HG02852 (cell line): ENCODE measurements around the gene PHLDA2.

Source experiments
- ATAC-seq: cut with Tn5 transposase; IDR thresholded peaks from one replicate; pipeline ENCODE4 v1.9.1; 2021; ENCODE audit warnings: mild to moderate bottlenecking, moderate library complexity; ENCODE audit not compliant: unreplicated experiment

Gene PHLDA2, protein sequence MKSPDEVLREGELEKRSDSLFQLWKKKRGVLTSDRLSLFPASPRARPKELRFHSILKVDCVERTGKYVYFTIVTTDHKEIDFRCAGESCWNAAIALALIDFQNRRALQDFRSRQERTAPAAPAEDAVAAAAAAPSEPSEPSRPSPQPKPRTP

DNA sequence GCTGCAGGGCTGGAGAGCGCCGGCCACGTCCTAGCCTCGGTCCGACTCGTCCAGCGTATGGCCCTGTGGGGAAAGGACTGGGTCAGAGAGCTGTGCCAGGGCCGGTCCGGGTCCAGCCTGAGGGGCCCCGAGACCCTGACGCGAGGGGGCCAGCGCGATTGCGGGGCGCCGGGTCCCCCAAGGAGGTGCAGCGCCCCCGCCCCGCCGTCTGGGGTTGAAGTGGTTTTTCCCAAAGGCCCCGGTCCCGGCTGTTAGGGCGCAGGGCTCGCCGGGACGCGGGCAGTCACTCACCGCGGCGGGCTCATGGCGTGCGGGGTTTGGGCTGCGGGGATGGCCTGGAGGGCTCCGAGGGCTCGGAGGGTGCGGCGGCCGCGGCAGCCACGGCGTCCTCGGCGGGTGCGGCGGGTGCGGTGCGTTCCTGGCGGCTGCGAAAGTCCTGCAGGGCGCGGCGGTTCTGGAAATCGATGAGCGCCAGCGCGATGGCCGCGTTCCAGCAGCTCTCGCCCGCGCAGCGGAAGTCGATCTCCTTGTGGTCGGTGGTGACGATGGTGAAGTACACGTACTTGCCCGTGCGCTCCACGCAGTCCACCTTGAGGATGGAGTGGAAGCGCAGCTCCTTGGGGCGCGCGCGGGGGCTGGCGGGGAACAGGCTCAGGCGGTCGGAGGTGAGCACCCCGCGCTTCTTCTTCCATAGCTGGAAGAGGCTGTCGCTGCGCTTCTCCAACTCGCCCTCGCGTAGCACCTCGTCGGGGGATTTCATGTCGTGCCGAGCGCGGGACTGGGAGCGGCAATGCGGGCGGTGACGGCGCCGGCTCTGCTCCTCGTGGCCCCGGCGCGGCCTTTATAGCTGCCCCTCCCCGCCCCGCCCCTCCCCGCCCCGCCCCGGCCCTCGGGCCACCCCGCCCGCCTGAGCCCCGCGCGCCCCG, at the start of gene PHLDA2:
TSS of gene PHLDA2 (minus strand) at position 816 of the 926 bp plus-strand sequence. CDS start at position 760, 56 bp downstream.
- ATAC-seq, result no peak

DNA sequence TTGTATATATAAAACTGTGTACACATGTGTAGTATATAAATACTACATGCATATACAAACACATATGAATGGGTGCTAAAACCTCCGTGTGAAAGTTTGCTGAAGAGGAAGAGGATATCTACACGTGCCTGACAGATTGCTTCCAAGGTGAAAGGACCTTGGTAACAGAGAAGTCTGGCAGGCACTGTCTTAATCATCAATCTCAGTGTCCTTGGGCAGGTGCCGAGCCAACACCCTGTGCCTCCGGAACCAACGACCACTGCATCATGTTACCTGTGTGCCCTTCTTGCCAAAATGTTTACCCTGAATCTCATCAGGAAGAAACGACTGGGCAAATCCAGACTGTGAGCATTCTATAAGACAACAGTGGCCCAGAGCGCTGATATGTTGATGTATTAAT, 47.9 kb upstream of the PHLDA2 start:
- no peak for ATAC-seq

DNA sequence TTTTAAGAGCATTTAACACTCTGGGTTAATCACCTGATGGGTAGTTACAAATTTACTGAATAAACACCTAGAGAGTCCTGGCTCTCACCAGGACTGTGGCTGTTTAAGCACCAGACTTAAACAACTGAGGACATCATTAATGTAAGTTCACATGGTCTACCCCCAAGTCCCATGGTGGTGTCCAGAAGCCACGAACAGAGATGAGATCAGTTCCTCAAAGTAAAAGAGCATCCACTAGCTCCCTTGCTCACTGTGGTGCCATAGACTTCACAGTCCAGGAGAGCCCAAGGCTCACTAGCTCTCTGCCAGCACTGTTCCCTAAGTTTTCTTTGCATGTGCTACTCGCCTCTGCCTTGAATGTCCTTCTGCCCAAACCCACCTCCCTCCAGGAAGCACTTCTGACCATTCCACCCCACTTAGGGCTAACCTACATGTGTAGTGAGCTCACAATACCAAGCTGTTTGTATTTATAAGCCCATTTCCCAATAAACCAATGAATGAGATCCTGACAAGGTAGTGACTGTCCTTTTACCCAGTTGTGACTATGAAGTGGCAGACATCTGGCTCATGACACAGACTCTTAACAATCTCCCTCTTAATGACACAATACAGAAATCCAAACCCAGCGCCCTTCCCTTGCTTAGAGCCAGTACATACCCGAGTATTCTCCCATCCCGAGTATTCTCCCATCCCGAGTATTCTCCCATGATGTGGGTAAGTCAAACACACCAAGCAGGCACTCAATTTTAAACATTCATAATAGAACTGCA, 47.3 kb upstream of the PHLDA2 start:
- no peak for ATAC-seq

DNA sequence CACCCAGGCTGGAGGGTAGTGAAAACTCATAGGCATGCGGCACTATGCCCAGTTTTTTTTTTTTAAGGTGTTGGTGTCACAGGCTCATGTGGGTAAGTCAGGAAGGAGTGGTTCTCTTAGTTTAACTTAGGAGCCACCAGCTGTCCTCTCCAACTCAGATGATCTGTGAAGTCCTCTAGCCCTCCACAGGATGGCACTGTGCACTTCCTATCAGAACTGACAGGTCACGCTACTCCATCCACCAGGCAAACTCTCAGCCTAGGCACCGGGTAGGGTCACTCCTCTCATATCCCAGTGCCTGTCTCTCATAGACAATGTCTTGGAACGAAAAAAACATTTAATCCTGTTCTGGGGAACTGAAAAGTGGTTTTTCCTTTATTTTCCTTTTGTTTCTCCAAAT, 46.4 kb upstream of the PHLDA2 start:
- ATAC-seq, result no peak

DNA sequence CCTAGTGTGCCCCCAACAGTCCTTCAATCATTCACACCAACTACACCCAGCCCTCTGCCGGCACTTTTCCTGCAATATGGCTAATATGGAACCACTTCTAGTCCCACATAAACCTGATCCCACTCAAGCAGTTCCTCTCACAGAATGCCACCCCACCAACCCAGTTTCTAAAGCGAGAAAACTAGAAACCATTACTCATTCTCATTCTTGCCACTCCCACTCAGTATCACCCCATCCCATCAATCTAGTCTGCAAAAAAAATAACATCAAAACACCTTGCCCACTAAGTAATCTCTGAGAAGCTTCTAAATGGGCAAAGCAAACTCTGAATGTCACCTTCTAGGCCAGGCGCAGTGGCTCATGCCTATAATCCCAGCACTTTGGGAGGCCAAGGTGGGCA, 45.1 kb upstream of the PHLDA2 start:
- ATAC-seq, result no peak

DNA sequence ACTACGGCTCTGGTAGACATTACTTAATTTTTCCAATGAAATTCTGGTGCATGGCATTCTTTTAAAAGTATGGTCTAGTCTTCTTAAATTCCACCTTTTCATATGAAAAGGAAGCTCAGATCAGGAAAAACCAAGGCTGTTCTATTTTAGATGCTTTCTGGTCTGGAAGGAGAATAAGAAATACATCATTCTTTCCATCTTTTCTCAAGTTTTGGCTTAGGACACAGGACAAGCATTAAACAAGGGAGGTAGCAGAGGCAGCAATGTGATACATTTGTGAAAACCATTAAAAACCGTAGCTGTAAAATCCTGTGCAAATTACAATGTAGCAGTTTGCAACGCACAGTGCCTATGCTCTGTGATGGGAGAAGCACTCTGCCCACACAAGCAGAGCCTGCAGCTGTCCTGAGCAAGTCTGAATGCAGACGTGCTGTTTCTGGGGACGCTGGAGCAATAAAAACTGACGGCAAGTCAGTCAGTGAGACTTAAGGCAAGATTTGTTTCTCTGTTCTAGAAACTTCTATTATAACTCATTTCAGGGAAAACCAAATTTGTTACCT, 39.2 kb upstream of the PHLDA2 start:
- no peak for ATAC-seq

DNA sequence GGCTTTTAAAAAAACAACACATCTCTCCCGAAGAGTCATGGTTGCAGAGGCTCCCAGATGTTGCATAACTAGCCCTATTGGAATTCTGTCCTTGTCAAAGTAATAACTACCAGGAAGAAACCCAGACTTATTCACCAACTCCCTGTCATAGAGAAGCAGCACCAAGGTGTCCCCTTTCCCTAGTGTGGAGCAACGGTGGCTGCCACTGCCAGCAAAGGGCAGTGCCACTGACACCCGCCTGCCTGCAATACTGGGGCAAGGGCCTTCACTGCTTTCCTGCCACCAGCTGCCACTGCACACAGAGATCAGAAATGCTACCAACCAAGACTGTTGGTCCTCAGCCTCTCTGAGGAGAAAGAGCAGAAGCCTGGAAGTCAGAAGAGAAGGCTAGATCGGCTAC, 35.6 kb upstream of the PHLDA2 start:
- ATAC-seq, result no peak

DNA sequence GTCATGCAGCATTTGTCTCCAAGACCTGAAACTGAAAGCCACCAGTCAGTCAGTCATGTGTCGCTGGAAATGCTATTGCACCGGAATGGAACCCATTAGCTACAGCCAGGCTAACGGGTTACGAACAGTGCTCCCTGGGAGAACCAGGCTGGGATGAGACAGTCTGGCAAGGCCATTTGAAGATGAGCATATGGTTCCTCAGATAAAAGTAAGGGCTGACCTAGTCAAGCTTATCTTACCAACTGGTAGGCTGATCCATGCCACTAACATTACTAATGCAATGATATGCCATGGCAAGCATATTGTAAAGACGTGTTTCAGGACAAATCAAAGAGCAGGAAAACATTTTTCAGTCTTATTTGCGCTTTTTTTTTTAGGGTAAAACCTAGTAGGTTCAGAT, 34.5 kb upstream of the PHLDA2 start:
- ATAC-seq, result no peak

DNA sequence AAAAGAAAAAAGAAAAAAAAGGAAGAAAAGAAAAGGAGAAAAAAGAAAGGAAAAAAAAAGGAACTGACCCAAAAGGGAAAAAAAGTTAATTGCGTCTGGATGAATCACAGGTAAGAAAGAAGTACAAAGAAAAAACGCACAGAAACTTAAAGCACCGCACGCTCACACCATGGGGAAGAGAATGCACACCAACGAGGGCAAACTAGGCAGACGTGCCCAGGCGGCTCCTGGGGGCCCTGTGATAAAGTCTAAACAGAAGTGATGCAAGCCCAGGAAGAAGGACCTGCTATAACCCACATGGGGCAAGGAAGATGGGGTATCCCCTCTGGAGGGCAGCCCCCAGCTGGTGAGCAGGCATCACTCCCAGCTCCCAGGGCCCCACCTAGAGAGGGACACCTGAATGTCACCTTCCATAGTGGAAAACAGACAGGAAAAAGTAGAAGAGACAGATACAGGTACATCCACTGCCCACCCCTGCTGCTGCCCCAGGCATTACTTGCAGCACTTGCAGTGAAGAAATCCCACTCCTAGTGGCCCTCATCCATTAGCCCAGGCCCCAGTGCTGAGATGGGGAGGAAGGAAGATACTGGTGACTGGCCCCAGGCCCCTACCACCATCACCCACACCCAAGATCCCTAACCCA, 34.0 kb upstream of the PHLDA2 start:
- ATAC-seq, result no peak

DNA sequence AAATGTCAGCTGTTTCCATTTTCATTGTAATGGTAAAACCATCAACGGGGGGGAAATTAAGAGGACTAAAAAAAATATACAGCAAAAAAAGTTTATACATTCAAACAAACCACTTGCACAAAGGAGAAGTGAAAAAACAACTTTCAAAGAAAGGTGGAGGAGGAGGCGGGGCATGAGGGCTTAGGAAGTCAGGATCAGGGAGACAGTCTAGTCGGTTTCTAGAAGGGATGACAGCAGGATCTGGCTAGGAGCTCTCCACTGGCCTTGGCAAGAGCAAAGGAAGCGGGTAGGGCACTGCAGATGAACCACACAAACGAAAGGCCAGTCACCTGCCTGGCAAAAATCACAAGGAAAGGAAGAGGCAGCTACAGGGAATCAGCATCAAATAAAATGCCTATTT, 31.9 kb upstream of the PHLDA2 start:
- ATAC-seq, result no peak

DNA sequence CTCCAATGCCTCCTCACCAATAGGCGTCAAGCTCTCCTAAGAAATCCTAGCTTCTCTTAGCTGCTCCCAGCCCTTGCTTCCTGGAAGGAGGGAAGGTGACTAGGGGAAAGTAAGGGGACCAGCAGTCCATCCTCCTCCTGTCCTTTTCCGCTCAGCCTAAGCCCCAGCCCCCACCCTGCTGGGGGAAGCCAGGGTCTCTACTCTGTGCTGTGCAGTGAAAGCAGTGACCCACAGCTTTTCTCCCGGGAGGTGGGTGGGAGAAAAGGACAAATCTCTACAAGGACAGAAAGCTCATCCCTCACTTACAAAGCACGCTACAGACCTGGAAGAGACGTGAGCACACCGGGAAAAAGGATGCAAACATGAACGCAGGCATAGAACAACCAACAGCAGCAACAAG, 30.9 kb upstream of the PHLDA2 start:
- no peak for ATAC-seq

DNA sequence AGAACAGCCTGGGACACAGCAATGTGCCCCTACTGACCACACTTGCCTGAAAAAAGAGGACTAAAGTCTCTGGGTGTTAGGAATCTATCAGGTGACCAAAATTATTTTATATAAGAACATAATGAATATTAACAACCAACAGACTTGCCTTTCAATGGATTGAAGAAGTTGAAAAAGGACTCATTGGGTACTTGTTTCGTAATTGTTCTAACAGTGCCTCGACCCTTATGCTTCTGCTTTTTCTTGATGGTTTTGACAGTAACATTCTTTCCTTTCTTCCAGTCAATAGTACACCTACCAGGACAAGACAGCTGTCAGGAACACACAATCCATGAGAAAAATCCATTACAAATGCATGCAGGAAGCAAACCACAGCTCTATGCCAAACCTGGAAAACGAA, 29.0 kb upstream of the PHLDA2 start:
- ATAC-seq, result no peak

DNA sequence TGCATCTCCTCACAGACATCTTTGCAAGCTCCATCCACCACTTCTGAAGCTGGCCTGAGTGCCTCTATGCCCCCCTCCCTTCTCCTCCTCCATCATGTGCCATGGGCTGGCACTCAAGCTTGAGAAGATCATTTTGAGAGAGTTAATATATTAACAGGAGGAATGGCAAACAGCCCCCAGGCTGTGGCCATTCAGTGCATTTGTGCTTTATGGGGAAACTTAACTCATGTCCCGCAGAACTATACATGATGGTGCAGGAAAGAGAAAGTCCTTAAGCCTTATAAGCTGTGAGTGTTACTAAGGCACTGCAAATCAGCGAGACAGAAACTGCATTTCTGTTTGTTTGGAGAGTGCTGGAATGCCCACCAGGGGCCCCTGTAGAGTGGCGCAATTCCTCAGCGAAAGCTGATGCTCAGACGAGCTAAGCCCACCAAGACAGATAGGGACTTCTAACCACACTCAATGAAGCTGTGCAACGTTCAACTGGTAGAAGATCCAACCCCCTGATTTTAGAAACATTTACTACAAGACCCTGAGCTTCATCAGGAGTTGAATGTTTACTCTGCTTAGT, 26.8 kb upstream of the PHLDA2 start:
- no peak for ATAC-seq

DNA sequence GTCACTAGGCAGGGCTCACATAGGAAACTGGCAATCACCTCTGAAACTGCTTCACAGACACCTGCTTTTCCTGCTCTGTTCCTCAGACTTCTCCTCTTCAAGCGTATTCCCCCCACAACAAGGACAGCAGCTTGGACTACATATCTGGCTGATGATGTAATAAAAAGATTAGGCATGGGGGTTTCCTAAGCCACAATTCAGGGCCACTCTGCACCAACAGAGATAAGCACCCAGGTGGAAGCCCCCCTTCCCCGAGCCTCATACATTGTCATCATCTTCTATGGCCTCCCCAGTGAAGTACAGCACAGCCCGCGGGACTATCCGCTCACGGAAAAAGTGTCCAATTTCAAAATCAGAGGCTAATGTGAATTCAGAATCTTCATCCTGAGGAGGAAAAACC, 25.0 kb upstream of the PHLDA2 start:
- ATAC-seq, result no peak

DNA sequence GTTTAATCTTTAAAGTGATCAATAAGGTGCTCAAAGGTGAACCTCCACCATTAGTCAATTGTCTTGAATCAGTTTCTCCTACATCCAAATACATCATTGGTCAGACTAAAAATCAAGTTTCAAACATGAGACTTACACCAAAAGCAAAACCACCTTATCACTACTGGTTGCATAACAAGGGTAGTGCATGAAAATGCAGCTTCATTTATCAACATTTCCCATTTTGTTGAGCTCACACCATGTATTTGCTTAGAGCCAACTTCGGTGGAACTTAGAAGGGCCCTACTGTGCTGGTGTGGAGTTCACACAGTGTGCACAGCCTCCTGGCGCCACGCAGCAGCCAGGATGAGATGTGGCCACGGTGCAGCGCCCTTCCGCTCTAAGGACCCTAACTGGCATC, 23.1 kb upstream of the PHLDA2 start:
- ATAC-seq, result no peak

DNA sequence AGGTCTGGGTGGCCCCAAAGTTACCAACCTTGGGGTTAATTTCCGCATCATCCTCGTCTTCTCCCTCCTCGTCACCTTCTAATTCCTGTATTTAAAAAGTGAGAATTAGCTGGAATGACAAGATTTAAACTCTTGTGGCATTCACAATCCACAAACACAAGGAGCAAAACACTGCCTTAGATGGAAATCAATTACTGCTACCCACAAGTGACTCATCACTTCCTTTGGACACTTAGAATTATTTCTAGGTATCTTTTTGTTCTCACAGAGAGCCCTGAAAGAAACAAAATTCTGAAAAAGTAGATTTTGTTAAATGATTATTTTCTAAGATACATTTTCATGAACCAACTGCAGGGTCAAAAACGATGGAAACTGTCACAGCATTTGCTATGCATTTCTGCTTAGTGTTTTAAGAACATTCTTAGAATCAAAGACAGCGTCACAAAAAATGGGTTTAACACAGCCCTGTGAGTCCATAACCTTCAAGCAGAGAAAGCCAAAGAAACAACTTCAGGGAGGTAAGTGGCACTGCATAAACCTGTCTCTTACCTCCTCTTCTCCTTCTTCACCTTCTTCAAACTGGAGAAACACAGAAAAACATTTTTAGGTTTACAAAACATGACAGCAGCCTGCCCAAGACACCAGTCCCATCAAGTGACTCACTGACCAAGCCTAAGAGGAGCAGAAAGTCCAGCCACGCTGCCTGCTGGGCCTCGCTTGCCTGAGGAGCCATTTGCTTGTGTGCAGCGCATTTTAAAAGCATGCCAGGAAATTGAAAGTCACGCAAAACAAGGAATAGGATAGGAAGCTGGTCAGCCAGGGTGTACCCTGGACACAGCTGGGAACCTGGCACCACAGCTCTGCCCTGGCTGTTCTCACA, 22.3 kb upstream of the PHLDA2 start:
- ATAC-seq, result no peak

DNA sequence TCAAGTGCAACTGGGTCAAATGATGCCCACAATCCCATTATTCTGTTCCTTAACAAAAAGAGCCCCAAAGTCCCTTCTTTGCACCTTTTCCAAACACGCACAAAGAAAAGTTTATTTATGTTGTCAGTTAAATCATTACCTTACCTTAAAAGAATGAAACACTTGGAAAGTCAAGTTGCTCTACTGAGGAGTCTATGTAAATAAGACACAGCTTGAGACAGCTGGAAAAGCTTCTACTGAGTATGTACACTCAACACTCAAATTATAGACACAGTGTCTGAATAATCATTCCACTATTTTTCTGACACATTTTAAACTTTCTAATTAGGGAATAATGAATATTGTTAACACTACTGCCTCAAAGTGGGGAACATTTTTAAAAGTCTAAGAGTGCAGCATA, 21.6 kb upstream of the PHLDA2 start:
- no peak for ATAC-seq

DNA sequence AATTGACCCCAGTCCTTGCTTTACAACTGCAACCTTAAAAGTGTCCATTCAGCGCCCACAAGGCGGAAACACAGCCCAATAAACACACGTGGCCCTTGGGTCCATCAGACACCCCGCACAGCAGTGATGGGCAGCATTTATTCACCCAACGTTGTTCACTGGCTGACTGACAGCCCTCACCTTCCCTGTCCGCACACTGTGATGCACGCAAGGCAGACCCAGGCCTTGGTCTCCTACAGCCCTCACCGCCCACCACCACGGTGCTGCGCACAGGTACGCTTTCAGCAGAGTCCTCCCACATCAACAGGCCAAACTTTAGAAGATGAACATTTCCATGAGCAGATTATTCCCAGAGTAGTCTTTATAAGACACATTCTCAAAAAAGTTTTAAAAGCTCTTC, 20.7 kb upstream of the PHLDA2 start:
- no peak for ATAC-seq

DNA sequence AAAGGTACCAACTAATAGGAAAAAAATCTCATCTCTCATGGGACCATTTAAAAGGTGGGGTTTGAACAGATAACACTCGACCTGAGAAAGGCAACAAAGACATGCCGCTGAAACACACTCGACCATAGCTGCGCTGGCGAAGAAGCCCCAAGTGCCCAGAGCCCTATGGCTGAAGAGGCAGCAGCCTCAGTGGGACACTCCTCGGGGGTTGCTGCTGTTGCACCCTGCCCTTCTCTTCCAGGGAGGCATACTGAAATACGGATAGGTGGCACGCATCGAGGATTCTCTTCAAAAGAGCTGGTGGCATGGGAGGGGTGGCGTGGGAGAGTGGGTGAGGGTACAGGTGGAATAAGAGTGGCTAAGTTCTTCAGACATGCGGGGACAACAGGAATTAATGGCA, 18.5 kb upstream of the PHLDA2 start:
- no peak for ATAC-seq
